ENCODE data around the gene IQGAP2.

IQGAP2 gene

GRCh38 chr5:76473661-76474060 lies 70.6 kb downstream of the IQGAP2 start:
- DNase-seq (ENCODE audit: extremely low spot score, insufficient read length, low read depth) (peak; percentile 9), FAIRE-seq (peak; percentile 75)

DNA sequence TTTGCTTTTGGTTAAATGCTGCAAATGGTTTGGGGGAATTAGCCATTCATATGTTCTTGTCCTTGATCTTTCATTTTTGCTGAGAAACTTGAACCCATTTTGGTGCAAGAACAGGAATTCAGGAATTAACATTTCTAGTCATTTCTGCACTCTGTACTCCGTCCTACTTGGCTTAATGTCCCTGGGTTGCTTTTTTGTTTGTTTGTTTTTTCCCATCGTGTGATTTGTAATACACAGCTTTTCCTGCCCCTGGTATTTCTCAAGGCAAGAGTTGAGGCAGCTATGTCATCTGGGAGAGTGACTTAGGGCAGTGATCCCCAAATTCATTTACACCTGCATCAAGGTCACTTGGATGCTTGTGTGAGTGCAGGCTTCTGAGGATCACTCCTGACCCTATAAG lies 71.3 kb downstream of the IQGAP2 start:
- no peak for FAIRE-seq

DNA sequence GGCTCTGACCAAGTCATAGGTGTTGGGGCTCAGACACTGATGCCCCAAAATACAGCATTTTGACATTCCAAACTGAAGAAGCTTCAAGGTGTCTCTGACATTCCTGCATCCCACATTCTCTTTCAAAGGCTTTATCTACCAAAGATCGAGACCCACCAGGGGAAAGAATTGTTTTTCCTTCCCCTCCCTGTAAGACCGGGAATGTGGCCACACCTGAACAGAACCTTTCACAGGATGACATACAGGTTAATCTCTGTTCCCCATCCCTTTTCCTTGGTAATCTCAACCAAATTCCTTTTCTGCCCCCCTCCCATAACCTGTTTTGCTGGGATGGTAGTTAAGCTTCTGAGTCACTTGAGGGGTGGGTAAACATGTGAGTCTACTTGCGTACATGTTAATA lies 72.3 kb downstream of the IQGAP2 start:
- FAIRE-seq (no peak), DNase-seq (ENCODE audit: extremely low spot score, insufficient read length, low read depth) (no peak)

More for the DNA sequence above, 71.3 kb downstream of the IQGAP2 start:
- DNase-seq (ENCODE audit: extremely low spot score, insufficient read length, low read depth), result no peak

GRCh38 chr5:76475936-76476335 lies 72.9 kb downstream of the IQGAP2 start:
- FAIRE-seq, result no peak
- no peak for DNase-seq (ENCODE audit: extremely low spot score, insufficient read length, low read depth)

DNA sequence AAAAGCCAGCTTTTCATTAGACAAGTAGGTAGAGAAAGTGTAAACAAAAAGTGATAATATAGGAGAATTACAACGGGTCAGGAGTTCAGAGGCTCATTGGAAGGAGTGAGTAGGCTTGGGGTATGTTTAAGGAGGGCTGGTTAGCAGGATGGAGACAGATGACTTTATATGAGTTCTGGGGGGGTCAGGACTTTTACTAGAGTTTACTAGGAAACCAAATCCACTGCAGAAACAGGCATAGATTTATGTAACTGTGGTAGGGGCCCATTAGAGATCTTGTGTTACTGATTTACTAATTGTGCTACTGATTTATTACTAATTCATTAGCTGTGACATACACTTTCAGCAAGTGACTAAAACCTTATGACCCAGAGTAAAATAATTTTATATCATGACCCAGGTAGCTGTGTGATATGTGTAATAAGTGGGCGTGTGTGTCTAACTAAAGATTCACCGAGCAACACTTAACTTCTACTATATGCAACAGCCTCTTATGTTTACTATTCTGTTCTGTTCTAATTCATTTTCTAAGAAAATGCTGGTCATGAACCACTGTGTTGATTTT lies 73.5 kb downstream of the IQGAP2 start:
- no peak for FAIRE-seq
- DNase-seq (ENCODE audit: extremely low spot score, insufficient read length, low read depth), result no peak

GRCh38 chr5:76477061-76477460 lies 74.0 kb downstream of the IQGAP2 start:
- DNase-seq (ENCODE audit: extremely low spot score, insufficient read length, low read depth) (no peak), FAIRE-seq (no peak)

- DNase-seq (ENCODE audit: extremely low spot score, insufficient read length, low read depth) (no peak), FAIRE-seq (no peak)
These were observed 74.5 kb downstream of the IQGAP2 start for GRCh38 chr5:76477571-76477970.

- FAIRE-seq (no peak), DNase-seq (ENCODE audit: extremely low spot score, insufficient read length, low read depth) (no peak)
These were observed 76.2 kb downstream of the IQGAP2 start for GRCh38 chr5:76479281-76479680.

DNA sequence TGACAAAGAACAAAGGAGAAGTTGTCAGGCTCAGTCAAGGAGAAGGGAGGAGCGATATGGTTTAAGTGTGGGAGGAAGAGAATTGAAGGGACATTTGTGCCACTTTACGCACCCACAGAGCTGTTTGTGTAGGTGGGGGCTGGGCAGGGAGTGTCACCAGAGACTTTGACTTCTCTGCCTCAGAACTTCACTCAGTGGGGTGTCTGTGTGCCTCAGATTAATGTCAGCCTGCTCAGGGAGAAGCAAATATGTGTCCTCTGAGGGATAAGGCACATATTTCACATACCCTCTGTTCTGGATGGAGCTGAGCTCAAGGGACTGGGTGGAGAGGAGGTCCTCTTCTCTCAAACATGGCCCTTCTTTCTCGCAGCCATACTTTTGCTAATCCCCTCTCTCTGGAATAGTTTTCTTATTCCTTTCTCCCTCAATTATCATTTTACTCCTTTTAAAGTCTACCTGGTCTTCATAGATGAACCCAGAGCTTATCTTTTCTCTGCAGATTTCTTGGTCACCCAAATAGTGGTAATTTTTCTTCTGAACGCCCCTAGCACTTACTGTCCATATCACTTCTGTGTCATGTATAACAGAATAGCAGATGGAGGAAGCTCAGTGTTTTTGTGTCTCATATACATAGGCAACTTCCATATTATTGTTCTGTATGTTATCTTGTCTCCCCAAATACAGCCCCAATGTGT lies 77.0 kb downstream of the IQGAP2 start:
- no peak for FAIRE-seq
- no peak for DNase-seq (ENCODE audit: extremely low spot score, insufficient read length, low read depth)

GRCh38 chr5:76482984-76483383 lies 79.9 kb downstream of the IQGAP2 start:
- DNase-seq (ENCODE audit: extremely low spot score, insufficient read length, low read depth), result no peak
- no peak for FAIRE-seq

DNA sequence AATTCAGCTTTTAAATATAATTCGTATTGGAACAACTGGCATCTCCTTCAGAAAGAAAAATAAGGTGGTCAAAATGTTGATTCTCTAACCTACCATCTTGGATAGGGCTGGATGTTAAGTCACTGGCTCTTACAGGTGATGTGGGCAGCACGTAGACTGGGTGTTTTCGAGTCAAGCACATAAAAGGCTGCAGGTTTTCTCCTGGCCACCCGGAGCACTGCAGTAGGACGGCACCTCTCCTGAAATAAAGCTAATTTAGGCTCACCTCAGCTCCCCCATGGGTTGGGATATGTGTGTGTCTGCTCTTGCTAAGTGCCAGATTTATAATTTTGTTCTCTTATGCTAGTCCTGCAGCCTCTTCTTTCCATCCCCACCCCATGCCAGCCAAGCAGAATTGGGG lies 80.3 kb downstream of the IQGAP2 start:
- FAIRE-seq (no peak), DNase-seq (ENCODE audit: extremely low spot score, insufficient read length, low read depth) (no peak)

DNA sequence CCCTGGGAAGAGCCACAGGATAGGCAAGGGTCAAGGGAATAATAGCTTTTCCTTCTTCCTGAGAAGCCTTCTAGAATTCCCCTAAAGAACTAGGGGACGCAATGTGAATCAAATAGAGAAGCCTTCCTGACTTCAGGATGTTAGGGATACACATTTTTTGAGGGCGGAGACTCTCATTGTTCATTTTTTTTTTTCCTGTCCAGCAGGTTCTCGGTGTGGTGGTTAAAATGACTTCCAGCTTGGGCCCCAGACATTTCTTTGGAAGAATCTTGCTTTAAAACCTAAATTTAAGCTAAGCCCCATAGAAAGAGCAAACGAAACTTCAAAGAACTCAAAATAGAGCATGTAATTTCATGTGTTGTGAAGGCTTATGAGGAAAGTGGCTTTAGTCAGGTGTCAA lies 80.8 kb downstream of the IQGAP2 start:
- FAIRE-seq, result no peak

GRCh38 chr5:76485511-76485910 lies 82.4 kb downstream of the IQGAP2 start:
- DNase-seq (ENCODE audit: extremely low spot score, insufficient read length, low read depth) (no peak), FAIRE-seq (no peak)

More for the DNA sequence above, 80.8 kb downstream of the IQGAP2 start:
- DNase-seq (ENCODE audit: extremely low spot score, insufficient read length, low read depth), result no peak

DNA sequence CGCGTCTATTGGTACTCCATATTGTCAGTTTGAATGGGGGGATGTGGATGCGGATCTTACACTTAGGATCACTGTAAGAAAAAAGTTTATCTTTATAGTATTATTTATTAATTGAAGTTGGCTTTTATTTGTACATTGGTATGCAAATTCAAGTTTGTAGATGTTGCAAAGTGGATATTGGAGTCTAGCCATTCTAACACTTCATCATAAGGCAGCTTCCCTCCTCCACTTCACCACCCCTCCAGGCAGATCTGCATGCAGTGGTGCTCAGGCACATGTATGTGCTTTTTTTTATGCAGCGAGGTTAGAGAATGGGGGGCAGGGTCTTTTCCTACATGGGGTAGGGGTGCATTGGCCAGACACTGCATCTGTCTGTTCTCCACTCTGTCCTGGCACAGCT lies 84.3 kb downstream of the IQGAP2 start:
- FAIRE-seq (no peak), DNase-seq (ENCODE audit: extremely low spot score, insufficient read length, low read depth) (no peak)

DNA sequence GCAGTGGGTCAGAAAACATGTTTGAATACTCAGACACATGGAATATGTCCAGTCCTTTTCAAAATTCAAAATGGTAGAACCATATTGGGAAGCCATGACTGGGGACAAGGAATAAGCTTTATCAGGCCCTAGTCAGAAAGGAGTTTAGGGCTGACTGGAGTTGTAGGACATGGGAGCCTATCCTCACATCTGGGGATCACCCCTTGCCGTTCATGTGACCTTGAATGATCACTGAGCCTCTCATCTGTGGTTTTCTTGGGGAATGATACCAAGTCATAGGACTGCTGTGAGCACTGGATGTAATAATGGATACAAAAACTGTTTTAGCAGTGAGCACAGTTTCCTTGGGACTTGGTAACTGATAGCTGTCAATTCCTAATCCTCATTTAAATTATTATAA lies 84.7 kb downstream of the IQGAP2 start:
- no peak for FAIRE-seq

DNA sequence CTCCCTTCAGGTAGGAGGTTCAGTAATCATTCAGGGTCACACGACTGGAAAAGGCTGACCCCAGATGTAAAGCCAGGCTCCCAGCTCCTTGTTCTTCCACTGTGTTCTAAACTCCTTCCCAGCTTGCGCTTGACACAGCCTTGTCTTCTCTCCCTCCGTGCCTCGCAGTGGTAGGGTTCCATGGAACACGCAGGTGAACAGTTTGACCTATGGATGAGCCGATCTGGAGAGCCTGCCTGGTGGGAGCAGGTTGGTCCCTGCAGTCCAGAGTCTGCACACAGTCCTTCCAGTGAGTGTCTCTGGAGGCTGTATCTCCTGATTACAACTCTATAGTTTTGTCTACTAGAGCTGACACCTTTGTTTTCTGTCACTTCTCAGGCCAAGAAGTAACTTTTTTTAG lies 85.9 kb downstream of the IQGAP2 start:
- DNase-seq (ENCODE audit: extremely low spot score, insufficient read length, low read depth), result no peak
- FAIRE-seq, result no peak

More for the DNA sequence above, 84.7 kb downstream of the IQGAP2 start:
- DNase-seq (ENCODE audit: extremely low spot score, insufficient read length, low read depth), result no peak

- FAIRE-seq, result no peak
These were observed 87.0 kb downstream of the IQGAP2 start for GRCh38 chr5:76489877-76490688.

DNA sequence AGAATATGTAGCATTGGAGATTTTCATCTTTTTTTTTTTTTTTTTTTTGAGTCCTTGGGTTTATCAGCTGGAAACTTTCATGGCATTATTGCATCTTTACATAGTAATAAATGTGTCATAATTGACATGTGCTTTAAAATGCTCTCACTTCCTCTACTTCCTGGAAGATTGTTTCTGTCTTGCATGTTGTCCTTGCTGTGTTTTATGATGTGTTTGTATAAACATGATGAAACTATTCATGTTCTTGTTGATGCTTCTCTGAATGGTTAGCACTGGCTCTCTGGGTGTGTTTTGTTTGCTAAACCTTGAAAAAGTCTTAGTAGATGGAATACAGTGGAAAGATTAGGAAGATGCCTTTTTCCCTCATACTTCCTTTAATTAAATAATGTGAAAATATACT lies 87.9 kb downstream of the IQGAP2 start:
- DNase-seq (ENCODE audit: extremely low spot score, insufficient read length, low read depth), result no peak
- no peak for FAIRE-seq

More at GRCh38 chr5:76489877-76490688, 87.0 kb downstream of the IQGAP2 start:
- no peak for DNase-seq (ENCODE audit: extremely low spot score, insufficient read length, low read depth)

GRCh38 chr5:76492819-76493189 lies 89.7 kb downstream of the IQGAP2 start:
- FAIRE-seq (no peak), DNase-seq (ENCODE audit: extremely low spot score, insufficient read length, low read depth) (no peak)

DNA sequence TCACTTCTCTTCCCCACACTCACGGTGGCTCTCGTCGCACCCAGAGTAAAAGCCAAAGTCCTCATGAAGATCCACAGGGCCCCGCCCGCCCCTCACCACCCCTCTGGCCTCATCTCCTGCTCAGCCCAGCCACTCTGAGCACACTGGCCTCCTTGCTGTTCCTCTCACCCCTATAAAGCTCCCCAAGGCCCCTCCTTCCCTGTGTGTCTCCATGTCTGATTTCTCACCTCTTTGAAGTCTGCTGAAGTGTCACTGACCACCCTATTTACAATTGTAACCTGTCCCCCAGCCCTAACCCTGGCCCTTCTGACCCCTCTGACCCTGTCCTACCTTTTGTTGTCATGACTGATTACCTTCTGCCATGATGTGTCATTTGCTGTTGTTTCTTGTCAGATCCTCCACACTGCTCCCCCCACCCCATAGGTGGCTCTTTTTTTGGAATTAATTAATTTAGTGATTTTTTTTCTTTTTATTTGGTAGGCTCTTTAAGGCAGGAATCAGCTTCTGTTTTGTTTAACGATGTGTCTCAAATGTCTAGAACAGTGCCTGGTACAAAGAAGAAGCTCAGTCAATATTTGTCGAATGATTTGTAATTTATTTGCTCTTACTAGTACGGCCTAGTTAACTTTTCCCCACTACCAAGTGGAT lies 90.2 kb downstream of the IQGAP2 start:
- no peak for DNase-seq (ENCODE audit: extremely low spot score, insufficient read length, low read depth)
- no peak for FAIRE-seq

DNA sequence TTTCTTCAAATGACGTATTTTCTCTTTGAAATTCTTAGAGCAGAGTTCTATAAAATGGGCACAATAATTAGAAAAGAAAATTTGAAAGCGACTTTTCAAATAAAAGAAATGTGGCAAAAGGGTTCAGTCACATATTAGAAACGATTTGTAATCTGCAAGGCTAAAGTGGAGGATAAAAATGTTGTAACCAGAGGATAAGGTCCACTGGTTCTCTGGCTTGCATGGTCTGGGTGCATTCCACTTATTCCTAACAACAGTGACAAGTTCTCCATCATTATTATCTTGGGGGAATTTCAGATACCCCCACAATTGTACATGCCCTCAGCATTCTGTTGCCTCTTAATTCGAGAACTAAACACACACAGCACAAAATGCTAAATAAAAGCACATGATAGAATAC lies 91.1 kb downstream of the IQGAP2 start:
- no peak for DNase-seq (ENCODE audit: extremely low spot score, insufficient read length, low read depth)
- no peak for FAIRE-seq

Data from GM18507 (cell line).